AG10803 (cell line): ENCODE data around the gene SMAP2.

Experiments
- DNase-seq: peaks from one replicate; pipeline ENCODE4 v3.0.0; 2010; ENCODE audit warnings: low read depth
- H3K4me3 ChIP-seq: 2 replicates; pipeline ENCODE4 v1.5.1; 2011; ENCODE audit warnings: mild to moderate bottlenecking, low read length, control low read depth
- CTCF ChIP-seq: conservative IDR thresholded peaks from 2 replicates; pipeline ENCODE4 v1.5.1; 2011; ENCODE audit warnings: mild to moderate bottlenecking, low read length, control low read depth, inconsistent platforms

Gene SMAP2

GRCh38 chr1:40382601-40383000 lies 9.1 kb downstream of the SMAP2 start:
- DNase-seq: no peak
- no peak overlapping the region for H3K4me3 ChIP-seq
- no peak for TF ChIP-seq CTCF

GRCh38 chr1:40383095-40383487 lies 9.6 kb downstream of the SMAP2 start:
- no peak overlapping the region for H3K4me3 ChIP-seq

GRCh38 chr1:40383488-40384412 lies 10.2 kb downstream of the SMAP2 start:
- no peak for DNase-seq
- H3K4me3 ChIP-seq: no peak overlapping the region
- no peak for TF ChIP-seq CTCF

More at GRCh38 chr1:40383095-40383487, 9.6 kb downstream of the SMAP2 start:
- no peak for DNase-seq
- TF ChIP-seq CTCF: no peak

- TF ChIP-seq CTCF: no peak
- no peak for DNase-seq
- no peak overlapping the region for H3K4me3 ChIP-seq
Measured at GRCh38 chr1:40384413-40384762, 10.9 kb downstream of the SMAP2 start.

GRCh38 chr1:40384887-40385286 lies 11.4 kb downstream of the SMAP2 start:
- TF ChIP-seq CTCF: no peak
- DNase-seq: no peak
- no peak overlapping the region for H3K4me3 ChIP-seq

- DNase-seq: no peak
- H3K4me3 ChIP-seq: no peak overlapping the region
- no peak for TF ChIP-seq CTCF
Measured at GRCh38 chr1:40385437-40386358, 12.2 kb downstream of the SMAP2 start.
